ENCODE data around the gene ESYT3. TPM values are rescaled to one million over a fixed set of nuclear protein-coding genes. Genes with fewer than 3 reads are reported as not detected.
"Not testable (repeated sequence)": the region's sequence is repeated elsewhere in the genome, so short reads cannot be mapped to it uniquely, and the experiment has no call there.

Gene ESYT3
- total RNA-seq, 1 donor from 2014 or later, result 12.6 TPM

- intact Hi-C loops (cut with DNase I), result no loop called here
- ATAC-seq, result no peak
- no peak for DNase-seq (ENCODE audit: low spot score)
Measured at GRCh38 chr3:138474163-138474562, 39.7 kb downstream of the ESYT3 start.

- no peak for ATAC-seq
- intact Hi-C loops (cut with DNase I), result no loop called here
Measured at GRCh38 chr3:138476526-138476925, 42.1 kb downstream of the ESYT3 start.

GRCh38 chr3:138477120-138477519 lies 42.7 kb downstream of the ESYT3 start:
- no peak for DNase-seq (ENCODE audit: low spot score)
- intact Hi-C loops (cut with DNase I), result no loop called here
- ATAC-seq, result no peak

More at GRCh38 chr3:138476526-138476925, 42.1 kb downstream of the ESYT3 start:
- no peak for DNase-seq (ENCODE audit: low spot score)

- no peak for DNase-seq (ENCODE audit: low spot score)
- intact Hi-C loops (cut with DNase I), result no loop called here
Measured at GRCh38 chr3:138477801-138478200, 43.4 kb downstream of the ESYT3 start.

GRCh38 chr3:138479438-138479863 lies 45.0 kb downstream of the ESYT3 start:
- intact Hi-C loops (cut with DNase I), result no loop called here
- DNase-seq (ENCODE audit: low spot score) (no peak), ATAC-seq (no peak)

More at GRCh38 chr3:138477801-138478200, 43.4 kb downstream of the ESYT3 start:
- no peak for ATAC-seq

GRCh38 chr3:138484672-138485071 lies 50.3 kb downstream of the ESYT3 start:
- ATAC-seq; DNase-seq (ENCODE audit: low spot score); intact Hi-C loops (cut with DNase I): not testable (repeated sequence)

GRCh38 chr3:138486580-138486979 lies 52.2 kb downstream of the ESYT3 start:
- intact Hi-C loops (cut with DNase I); ATAC-seq; DNase-seq (ENCODE audit: low spot score): not testable (repeated sequence)

- ATAC-seq, result no peak
- DNase-seq (ENCODE audit: low spot score), result no peak
- intact Hi-C loops (cut with DNase I), result no loop called here
Measured at GRCh38 chr3:138491971-138492370, 57.6 kb downstream of the ESYT3 start.

GRCh38 chr3:138492980-138493675 lies 58.7 kb downstream of the ESYT3 start:
- intact Hi-C loops (cut with DNase I), result no loop called here
- no peak for DNase-seq (ENCODE audit: low spot score)
- ATAC-seq, result no peak

- intact Hi-C loops (cut with DNase I), result no loop called here
- DNase-seq (ENCODE audit: low spot score), result no peak
- ATAC-seq, result no peak
Measured at GRCh38 chr3:138493804-138494606, 59.6 kb downstream of the ESYT3 start.

GRCh38 chr3:138494607-138494929 lies 60.2 kb downstream of the ESYT3 start:
- DNase-seq (ENCODE audit: low spot score) (no peak), ATAC-seq (no peak)
- intact Hi-C loops (cut with DNase I), result no loop called here

- ATAC-seq; DNase-seq (ENCODE audit: low spot score); intact Hi-C loops (cut with DNase I): not testable (repeated sequence)
Measured at GRCh38 chr3:138495638-138496037, 61.2 kb downstream of the ESYT3 start.

- ATAC-seq (no peak), DNase-seq (ENCODE audit: low spot score) (no peak)
- intact Hi-C loops (cut with DNase I), result no loop called here
Measured at GRCh38 chr3:138496436-138496835, 62.0 kb downstream of the ESYT3 start.

GRCh38 chr3:138497021-138497420 lies 62.6 kb downstream of the ESYT3 start:
- intact Hi-C loops (cut with DNase I), result no loop called here
- DNase-seq (ENCODE audit: low spot score) (no peak), ATAC-seq (no peak)

- ATAC-seq (no peak), DNase-seq (ENCODE audit: low spot score) (no peak)
- intact Hi-C loops (cut with DNase I), result no loop called here
Measured at GRCh38 chr3:138497851-138498250, 63.4 kb downstream of the ESYT3 start.

- ATAC-seq (no peak), DNase-seq (ENCODE audit: low spot score) (no peak)
- intact Hi-C loops (cut with DNase I), result no loop called here
Measured at GRCh38 chr3:138498991-138499390, 64.6 kb downstream of the ESYT3 start.

GRCh38 chr3:138507524-138507923 lies 73.1 kb downstream of the ESYT3 start:
- intact Hi-C loops (cut with DNase I), result no loop called here
- no peak for DNase-seq (ENCODE audit: low spot score)
- no peak for ATAC-seq

GRCh38 chr3:138509586-138509985 lies 75.2 kb downstream of the ESYT3 start:
- intact Hi-C loops (cut with DNase I), result no loop called here
- ATAC-seq (no peak), DNase-seq (ENCODE audit: low spot score) (no peak)

- DNase-seq (ENCODE audit: low spot score) (no peak), ATAC-seq (no peak)
- intact Hi-C loops (cut with DNase I), result no loop called here
Measured at GRCh38 chr3:138511945-138512344, 77.5 kb downstream of the ESYT3 start.

GRCh38 chr3:138513090-138513843 lies 78.9 kb downstream of the ESYT3 start:
- DNase-seq (ENCODE audit: low spot score), result no peak
- no peak for ATAC-seq
- intact Hi-C loops (cut with DNase I), result no loop called here
